GM19099 (cell line): ENCODE measurements around the gene DNAJC3.

Source experiments
- POLR2A ChIP-seq: IDR thresholded peaks from 3 replicates; pipeline ENCODE4 v1.6.1; 2011; ENCODE audit warnings: low read depth; ENCODE audit not compliant: insufficient read length; ENCODE audit errors: extremely low read depth

Gene DNAJC3

GRCh38 chr13:95787356-95788099, 110.6 kb downstream of the DNAJC3 start:
- no peak for TF ChIP-seq POLR2A

GRCh38 chr13:95788100-95788463, 111.1 kb downstream of the DNAJC3 start:
- TF ChIP-seq POLR2A, result no peak

GRCh38 chr13:95791084-95791722, 114.3 kb downstream of the DNAJC3 start:
- no peak for TF ChIP-seq POLR2A

- TF ChIP-seq POLR2A, result no peak
Observed at GRCh38 chr13:95793018-95793555, 116.1 kb downstream of the DNAJC3 start.

- no peak for TF ChIP-seq POLR2A
Observed at GRCh38 chr13:95793781-95794180, 116.8 kb downstream of the DNAJC3 start.

- TF ChIP-seq POLR2A, result no peak
Observed at GRCh38 chr13:95797016-95797415, 120.1 kb downstream of the DNAJC3 start.

- no peak for TF ChIP-seq POLR2A
Observed at GRCh38 chr13:95800436-95800835, 123.5 kb downstream of the DNAJC3 start.

GRCh38 chr13:95801825-95802224, 124.9 kb downstream of the DNAJC3 start:
- no peak for TF ChIP-seq POLR2A

GRCh38 chr13:95805921-95806320, 129.0 kb downstream of the DNAJC3 start:
- no peak for TF ChIP-seq POLR2A

GRCh38 chr13:95809429-95809828, 132.5 kb downstream of the DNAJC3 start:
- TF ChIP-seq POLR2A, result no peak

- no peak for TF ChIP-seq POLR2A
Observed at GRCh38 chr13:95813139-95813538, 136.2 kb downstream of the DNAJC3 start.

- no peak for TF ChIP-seq POLR2A
Observed at GRCh38 chr13:95814495-95814894, 137.6 kb downstream of the DNAJC3 start.

- no peak for TF ChIP-seq POLR2A
Observed at GRCh38 chr13:95822303-95822702, 145.4 kb downstream of the DNAJC3 start.

GRCh38 chr13:95833126-95833525, 156.2 kb downstream of the DNAJC3 start:
- TF ChIP-seq POLR2A, result no peak

- TF ChIP-seq POLR2A, result no peak
Observed at GRCh38 chr13:95833719-95834118, 156.8 kb downstream of the DNAJC3 start.

- TF ChIP-seq POLR2A, result no peak
Observed at GRCh38 chr13:95834134-95834765, 157.3 kb downstream of the DNAJC3 start.

- TF ChIP-seq POLR2A, result no peak
Observed at GRCh38 chr13:95841894-95842293, 165.0 kb downstream of the DNAJC3 start.

GRCh38 chr13:95842898-95843297, 166.0 kb downstream of the DNAJC3 start:
- no peak for TF ChIP-seq POLR2A
